ENCODE results near the gene C5.
"Not testable (repeated sequence)": the region's sequence is repeated elsewhere in the genome, so short reads cannot be mapped to it uniquely, and the experiment has no call there.

Gene C5

DNA sequence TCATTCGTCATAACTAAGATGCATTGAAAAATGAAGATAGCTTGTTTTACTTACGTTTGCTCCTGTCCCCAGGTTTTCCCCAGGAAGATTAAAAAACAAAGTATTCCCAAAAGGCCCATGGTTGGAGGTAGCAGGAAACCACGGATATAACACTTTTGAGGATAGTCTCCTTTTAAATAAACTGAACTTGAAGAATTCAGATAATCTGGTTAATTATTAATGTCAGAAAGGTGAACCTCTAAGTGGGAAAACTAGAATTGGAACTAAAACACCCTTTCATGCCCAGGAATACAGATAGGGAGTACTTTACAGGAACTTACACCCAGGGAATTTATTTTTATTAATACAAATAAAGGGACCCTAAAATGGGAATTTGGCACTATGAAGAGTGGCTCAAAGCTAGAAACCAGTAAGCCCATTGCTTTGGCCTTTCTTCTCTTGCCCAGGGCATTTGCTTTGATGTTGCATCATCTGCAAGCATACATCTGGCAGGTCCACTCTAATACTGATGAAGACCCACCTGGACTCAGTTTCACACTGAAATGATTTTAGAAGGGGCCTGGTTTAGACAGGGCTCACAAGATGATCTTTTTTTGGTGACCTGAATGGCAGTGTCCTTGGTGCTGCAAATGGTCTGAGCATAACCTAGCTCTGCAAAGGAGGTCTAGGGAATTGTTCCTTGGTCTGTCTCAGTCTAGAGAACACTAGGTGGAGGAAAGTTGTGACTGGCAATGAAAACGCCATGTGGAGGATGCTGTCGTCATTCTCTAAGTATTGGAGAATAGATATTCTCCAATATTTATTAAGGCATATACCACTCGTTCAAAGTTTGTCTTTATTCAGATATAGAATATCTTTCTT is at the start of gene C5:
Gene C5, minus strand, starts transcription at position 148 of the 861 bp plus-strand sequence. Its CDS starts 29 bp downstream, at position 119.
- no peak for DNase-seq

DNA sequence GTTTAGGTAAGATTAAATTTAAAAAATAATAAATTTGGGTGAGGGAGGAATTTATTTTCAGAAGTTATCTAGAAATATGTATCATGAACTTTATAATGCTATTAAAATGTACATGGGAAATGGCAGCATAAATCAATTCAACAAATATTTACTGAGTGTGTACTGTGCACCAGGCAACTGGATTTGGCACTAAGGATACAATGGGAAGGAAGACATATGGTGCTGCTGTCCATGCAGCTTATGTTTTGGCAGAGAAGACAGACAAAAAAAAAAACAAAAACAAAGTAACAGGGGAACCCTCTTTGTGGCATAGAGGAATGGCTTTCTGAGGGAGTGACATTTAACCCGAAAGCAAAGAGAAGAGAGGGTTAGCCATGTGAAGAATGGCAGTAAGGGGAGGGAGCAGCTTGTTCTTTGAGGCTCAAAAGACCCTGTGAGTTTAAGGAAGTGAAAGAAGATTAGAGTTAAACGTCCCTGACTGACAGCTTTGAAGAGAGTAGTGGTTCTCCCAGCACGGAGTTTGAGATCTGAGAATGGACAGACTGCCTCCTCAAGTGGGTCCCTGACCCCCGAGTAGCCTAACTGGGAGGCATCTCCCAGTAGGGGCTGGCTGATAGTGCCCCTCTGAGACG is 48.6 kb upstream of the C5 start:
- no peak for DNase-seq

DNA sequence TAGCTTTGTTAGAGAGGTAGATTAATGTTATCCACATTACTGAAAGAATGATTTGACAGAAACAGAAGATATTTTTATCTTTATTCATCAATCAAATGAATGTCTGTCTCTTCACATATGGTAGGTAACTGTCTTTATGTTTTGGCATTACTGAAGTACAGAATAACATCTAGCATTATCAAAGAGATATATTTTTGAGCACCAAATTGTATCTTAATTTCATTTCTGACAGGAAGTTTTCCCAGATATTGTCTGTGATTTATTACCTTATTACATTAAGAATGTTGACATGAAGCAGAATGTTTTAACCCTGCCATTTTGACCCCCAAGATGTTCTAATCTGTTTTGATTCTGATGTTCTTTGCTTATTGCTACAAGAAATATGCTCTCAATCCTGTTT is 45.0 kb upstream of the C5 start:
- DNase-seq: no peak

DNA sequence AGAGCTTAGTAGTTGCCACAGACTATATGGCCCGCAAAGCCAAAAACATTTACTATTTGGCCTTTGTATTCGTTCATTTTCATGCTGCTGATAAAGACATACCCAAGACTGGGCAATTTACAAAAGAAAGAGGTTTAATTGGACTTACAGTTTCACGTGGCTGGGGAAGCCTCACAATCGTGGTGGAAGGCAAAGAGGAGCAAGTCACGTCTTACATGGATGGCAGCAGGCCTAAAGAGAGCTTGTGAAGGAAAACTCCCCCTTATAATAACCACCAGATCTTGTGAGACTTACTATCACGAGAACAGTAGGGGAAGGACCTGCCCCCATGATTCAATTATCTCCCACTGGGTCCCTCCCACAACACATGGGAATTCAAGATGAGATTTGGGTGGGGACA is 40.7 kb upstream of the C5 start:
- DNase-seq: not testable (repeated sequence)

DNA sequence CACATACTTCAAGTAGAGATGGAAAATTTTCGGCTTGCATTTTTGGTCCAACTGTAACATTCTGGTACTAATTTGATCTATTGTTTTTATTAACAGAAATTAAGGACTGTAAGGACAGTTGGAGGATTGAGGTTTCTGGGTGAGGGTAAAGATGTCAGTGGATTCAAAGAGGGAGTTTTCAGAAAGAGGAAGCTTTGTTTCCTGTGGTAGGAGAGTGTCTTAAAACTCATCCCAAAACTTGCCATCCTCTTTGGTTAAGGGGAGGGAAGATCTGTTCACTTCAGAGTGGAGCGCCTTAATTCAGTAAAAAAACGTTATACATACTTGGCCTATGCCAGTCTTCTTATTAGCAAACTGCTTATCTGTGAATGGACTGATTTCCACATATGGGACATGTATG is 38.5 kb upstream of the C5 start:
- no peak for DNase-seq

DNA sequence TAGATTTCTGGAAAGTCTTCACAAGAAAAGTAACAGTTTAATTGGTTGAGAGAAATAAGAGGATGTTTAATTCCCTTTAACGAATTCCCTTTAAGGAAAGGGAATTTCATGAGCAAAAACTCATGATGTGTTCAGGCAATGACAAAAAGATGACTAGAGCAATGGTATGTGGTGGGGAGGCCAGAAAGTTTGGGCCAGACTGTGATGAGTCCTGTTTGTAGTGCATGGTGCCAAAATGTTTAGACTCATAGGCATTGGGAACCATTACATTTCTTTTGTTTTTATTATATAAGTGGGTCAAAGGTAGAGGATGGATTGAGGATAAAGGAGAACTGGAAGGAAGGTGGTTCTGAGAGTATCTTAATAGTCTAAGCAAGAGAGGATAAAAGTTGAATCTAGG is 35.6 kb upstream of the C5 start:
- DNase-seq: no peak

DNA sequence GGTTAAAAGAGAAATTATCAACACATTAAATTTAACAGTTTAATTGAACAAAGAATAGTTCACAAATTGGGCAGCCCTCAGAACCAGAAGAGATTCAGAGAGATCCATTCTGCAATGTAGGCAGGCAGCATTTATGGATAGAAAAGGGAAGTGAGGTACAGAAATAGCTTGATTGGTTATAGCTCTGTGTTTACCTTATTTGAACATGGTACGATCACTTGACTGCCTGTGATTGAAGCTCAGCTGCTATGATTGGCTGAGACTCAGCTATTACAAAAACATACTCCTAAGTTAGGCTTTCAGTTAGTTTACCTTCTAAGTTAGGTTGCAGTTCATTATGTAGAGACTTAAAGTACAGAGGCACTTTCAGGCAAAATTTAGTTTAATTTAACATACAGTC is 32.0 kb upstream of the C5 start:
- no peak for DNase-seq

DNA sequence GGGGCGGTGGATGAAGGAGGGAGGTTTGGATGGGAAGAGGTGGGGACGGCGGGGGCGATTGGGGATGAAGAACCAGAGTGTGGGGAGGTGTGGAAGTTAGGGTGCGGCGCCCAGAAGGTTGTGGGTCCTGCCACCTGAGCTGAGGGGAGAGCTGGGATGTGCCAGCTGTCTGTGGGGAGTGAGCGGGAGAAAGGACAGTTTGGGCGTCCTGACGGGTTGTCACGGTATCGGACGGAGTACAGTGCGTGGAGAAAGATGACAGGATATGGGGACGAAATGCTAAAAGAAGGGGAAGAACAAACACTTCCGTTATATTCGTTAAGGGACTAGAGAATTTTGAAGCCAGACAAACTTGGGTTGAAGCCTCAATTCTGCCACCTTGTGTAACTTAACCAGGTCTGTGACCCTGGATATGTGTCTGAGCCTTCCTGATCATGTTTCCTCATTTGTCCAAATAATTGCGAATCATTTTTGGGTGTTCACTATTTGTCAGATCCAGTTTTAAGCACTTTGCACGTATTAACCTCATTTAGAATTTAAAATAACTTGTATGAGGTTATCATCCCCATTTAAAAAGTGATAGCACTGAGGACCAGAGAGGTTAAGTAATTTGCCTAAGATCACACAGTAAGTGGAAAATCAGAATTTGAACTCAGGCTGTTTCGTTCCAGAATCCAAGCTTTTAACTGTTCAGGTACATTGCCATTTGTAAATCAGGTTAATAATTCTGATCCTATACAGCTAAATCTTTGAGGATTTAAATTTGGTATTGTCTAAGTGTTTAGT is 25.4 kb upstream of the C5 start:
- DNase-seq: peak in 1 of 2 donors; percentile 21

DNA sequence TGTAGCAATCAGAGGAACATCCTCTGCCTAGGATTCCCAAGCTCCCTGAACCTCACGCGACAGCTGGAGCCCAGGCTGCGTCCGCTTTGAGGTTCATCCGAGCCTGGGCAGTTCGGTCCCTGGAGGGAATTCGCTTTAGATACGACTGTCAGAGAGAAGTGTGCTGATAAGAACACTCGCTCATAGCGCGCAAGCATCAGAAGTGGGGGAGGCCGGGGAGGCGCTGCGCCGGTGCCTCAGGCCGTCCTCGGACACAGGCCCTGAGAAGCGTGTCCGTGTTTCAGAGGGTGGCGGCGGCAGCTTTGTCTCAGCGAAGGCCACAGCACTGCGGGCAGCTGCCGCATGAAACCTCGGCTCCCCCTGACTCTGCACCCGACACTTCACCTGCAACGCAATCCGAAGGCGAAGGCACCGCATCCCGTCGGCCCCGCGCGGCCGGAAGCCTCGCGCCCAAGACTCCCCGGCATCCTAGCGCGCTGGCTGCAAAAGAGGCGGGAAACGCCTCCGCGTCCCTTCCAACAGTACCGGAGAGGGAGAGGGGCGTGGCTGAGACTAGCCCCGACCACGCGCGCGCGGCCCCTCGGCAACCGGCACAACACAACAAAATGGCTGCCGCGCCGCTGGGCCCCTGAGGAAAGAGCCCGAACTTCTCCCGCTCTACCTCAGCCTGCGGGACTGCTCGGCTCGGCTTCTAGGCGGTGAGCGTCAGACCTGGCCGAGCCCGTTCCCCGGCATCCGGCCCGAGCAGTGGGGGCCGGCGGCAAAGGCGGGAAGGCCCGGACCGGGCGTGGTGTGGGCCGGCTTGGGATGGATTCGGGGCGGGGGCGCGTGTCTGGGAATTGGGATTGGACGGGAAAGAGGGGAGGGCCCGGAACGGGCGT is 24.5 kb upstream of the C5 start, which contains the start of gene CNTRL:
Gene CNTRL, plus strand, starts transcription at position 586 of the 881 bp plus-strand sequence. CDS start 13,372 bp downstream, outside the sequence.
- DNase-seq: peak; percentile 84

DNA sequence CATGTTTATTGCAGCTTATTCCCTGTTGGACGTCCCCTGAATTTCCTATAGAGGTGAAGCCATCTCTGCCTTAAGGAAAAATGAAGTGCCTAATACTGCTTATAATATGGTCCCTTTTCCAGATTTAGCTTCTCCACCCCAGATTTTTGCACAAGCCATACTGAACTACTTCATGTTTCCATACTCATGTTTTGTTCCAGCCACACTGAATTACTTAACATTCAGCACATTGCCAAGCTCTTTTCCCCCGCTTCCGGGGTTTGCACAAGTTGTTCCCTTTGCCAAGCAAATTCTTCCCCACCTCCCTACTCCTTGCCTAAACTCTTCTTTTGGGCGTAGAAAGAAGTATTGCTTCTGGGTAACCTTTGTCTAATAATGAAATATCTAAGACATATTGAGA is 23.0 kb upstream of the C5 start:
- no peak for DNase-seq

DNA sequence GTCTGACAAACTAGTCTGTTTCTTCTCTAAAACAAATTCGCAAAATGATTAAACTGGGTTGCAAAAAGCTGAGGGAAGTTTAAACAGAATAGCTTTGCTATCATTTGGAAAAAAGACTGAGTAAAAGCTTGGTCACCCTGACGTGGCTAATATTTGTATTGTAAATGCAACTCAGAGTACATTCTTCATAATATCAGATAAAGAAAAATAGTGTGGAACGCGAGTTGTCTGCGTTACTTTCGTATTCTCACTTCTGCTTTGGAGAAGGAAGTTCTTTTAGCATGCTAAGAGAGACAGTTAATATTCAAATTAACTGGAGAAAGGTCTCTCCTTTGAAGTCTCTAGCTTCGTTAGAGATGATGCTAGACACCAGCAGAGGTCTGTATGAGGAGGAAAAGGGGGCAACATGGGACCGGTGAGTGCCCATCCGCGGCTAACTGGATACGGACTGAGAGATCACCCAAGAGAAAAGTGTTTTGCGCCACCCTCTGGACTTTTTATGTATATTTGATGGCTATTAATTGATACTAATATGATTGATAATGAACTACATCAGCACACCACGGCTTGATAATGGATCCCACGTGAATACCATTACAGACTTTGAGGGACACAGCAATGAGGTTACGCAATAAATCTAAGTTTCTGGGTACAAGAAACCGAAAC is 21.8 kb upstream of the C5 start:
- peak; percentile 16 to 30 for DNase-seq

DNA sequence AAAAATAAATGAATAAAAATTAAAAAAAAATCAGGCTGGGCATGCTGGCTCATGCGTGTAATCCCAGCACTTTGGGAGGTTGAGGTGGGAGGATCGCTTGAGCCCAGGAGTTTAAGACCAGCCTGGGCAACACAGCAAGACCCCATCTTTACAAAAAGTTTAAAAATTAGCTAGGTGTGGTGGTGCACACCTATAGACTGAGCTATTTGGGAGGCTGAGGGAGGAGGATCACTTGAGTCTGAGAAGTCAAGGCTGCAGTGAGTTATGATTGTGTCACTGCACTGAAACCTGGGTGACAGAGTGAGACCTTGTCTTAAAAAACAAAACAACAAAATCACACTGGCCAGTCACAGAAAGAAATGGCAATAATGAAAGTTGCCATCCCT is 21.3 kb upstream of the C5 start:
- no peak for DNase-seq

DNA sequence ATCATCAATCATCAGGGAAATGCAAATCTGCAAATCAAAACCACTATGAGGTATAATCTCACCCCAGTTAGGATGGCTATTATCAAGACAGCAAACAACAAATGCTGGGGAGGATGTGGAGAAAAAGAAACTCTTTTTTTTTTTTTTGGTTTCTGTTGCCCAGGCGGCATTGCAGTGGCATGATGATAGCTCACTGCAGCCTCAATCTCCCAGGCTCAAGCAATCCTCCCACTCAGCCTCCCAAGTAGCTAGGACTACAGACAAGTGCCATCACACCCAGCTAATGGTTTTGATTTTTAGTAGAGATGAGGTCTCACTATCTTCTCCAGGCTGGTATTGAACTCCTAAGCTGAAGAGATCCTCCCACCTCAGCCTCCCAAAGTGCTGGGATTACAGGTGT is 19.3 kb upstream of the C5 start:
- DNase-seq: no peak

DNA sequence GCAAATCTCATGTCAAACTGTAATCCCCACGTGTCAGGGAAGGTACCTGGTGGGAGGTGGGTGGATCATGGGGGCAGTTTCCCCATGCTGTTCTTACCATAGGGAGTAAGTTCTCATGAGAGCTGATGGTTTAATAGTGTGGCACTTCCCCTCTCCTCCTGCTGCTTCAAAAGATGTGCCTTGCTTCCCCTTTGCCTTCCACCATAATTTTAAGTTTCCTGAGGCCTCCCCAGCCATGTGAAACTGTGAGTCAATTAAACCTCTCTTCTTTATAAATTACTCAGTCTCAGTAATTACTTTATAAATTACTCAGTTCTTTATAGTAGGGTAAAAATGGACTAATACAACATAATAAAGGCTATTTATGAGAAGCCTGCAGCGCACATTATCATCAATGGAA is 17.6 kb upstream of the C5 start:
- DNase-seq: no peak

DNA sequence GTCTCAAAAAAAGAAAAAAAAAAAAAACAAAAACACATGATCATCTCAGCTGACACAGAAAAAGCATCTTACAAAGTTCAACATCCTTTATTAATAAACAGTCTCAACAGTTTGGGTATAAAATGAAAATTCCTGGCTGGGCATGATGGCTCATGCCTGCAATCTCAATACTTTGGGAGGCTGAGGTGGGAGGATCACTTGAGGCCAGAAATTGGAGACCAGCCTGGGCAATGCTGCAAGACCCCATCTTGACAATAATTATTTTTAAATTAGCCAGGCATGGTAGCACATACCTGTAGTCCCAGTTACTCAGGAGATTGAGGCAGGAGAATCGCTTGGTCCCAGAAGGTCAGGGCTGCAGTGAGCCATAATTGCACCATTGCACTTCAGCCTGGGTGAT is 16.8 kb upstream of the C5 start:
- DNase-seq: no peak

DNA sequence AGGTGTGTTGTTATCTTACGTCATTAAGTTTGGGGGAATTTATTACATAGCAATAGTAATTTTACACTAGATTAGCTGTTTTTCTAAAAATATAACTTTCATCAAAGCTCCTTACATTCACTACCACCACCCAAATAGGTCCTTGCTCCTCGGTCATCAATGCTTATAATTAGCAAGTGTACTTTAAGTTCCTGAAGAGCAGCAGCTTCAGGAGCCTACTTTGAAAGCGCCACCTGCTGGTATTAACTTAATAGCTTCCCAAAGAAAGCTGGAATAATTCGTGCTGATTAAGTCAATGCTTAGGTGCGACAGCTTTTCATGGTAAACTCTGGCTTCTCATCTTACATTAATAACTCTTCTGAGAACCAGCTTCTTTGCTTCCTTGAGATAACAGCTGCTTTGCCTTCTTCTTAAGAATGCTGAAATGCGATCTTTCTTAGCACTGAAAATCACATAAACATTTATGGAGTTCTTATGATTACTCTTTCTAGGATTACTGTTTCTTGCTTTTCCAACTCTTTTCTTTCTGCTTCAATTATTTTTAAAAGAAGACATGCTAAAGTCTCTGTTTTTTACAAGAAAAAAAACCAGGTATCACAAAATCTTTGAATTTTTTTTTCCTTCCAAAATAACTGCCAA is 10.0 kb upstream of the C5 start:
- DNase-seq: peak; percentile 26 to 41

DNA sequence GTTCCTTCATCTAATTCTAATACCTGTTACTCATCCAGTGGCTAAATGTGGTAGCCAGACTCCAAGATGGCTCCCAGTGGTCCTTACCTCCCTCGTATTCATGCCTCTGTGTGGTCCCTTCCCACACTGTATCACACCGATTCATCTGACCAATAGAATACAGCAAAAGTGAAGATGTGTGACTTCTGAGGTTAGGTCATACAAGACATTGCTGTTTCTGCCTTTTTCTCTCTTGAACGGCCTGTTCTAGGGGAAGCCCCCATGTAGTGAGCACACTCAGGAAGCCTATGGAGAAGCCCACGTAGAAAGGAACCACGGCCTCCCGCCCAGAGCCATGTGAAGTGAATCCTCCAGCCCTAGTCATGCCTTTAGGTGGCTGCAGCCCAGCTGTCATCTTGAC is 9.4 kb upstream of the C5 start:
- DNase-seq: no peak

DNA sequence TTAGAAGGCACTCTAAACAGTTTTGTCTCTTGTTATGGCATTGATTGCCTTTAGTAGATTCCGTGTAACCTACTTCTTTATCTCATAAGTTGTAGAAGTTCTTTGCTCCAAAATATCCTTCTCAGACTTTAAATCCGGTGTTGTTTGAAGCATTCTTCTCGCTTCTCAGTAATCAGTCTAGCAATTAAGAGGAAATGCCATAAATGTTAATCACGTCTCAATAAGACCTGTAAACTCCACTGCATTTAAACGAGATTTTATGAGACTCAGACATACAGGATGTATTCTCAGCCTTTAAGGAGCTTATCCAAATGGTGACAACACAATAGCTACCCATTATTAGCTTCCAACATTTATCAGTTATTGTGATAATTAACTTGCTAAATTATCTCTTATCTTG is 7.7 kb upstream of the C5 start:
- no peak for DNase-seq

DNA sequence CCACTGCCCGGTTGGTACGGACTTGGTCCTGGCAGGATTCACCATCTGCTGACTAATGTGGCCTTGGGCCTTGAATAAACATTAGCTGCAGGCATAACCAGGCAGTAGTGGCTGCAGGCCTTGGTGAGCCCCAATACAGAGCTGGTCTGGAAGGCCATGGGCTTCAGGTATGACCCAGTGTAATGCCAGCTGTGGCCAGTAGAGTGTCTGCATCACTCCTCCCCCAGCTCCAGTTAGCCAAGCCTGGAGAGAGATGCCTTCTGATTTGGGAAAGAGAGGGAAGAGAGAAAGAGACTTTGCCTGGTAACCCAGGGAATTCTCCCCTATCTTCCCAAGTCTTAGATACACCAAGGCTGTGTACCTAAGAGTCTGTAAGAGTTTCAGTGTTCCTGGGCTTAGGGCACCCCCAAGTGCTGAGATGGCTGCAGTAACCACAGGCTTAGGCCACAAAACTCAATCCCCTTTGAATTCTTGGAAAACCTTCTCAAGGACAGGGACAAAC is 5.6 kb upstream of the C5 start:
- DNase-seq: no peak

DNA sequence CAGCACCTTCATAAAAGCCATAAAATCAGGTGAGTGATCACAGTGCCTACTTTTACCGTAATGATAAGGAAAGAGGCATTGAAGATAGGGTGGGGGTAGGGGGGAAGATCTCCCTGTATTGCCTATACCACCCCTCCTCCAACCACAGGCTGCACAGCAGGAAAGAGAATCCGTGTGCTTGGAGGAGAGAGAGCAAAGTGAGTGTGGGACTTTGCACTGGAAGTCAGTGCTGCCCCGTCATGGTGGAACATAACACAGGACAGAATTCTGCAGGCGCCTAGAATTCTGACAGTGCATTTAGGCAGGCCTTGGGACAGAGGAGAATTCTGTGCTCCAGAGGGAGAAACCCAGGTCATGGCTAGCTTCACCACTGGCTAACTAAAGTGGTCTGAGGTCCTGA is 3.5 kb upstream of the C5 start:
- no peak for DNase-seq

DNA sequence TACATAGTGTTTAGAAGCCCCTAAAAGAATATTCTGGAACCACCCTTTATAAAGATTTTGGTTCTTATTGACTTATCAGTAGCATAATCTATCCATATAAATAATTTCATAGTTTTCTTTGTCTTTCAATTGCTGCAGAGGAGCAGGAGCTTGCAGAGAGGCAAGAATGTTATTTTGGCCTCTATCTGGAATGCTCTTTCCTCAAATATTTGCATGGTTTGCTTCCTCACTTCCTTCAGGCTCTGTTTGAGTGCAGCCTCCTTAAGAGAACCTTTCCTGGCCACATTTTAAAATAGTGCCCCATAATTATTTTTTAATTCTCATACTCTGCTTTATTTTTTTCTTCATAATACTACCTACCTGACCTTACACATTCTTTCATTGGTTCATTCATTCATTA is 1.5 kb downstream of the C5 start:
- no peak for DNase-seq

Measured in activated CD4-positive, alpha-beta T cell treated with anti-CD3 and anti-CD28 coated beads for 4 hours (primary cell).